SK-N-SH (cell line): ENCODE data around the gene TRPM3. TPM values are rescaled to one million over a fixed set of nuclear protein-coding genes. Genes with fewer than 3 reads are reported as not detected.

Source experiments
- CTCF ChIA-PET: fragments of 300-600, 350-600 bp; formaldehyde crosslinking; extraction: SDS; loops from one replicate; lab custom pipeline; 2021; lab: Yijun Ruan, JAX
- POLR2A ChIA-PET: fragments of 350-600 bp; sonication (Branson Sonifier 250); formaldehyde crosslinking; extraction: SDS; loops from one replicate; lab custom pipeline; 2020; ENCODE audit warnings: antibody characterized with exemption, inconsistent platforms; lab: Yijun Ruan, JAX
- DNase-seq: peaks from one replicate; pipeline ENCODE4 v3.0.0; 2012
- H2AFZ ChIP-seq: fragments of 200-600 bp; sonication (generic); 2 replicates; pipeline ENCODE4 v1.8.1; 2016; ENCODE audit warnings: antibody characterized with exemption, mild to moderate bottlenecking, low read depth
- H3F3A ChIP-seq: fragments of 200-600 bp; sonication (generic); replicated peaks from 2 replicates; pipeline ENCODE3; 2016; ENCODE audit warnings: antibody characterized with exemption, mild to moderate bottlenecking; ENCODE audit not compliant: insufficient read depth
- H3K27ac ChIP-seq, 2 experiments: fragments of 200-500 bp in 1 of 2; fragments of 200-600 bp in 1 of 2; sonication (Bioruptor generic) in 1 of 2; sonication (generic), shearing (Covaris generic) in 1 of 2; 2 replicates each; pipeline versions ENCODE4 v1.5.1 to v1.6.1; 2014 to 2016; ENCODE audit warnings: low read depth in 2 of 2, inconsistent platforms in 1 of 2, low read length in 1 of 2, mild to moderate bottlenecking in 1 of 2, mixed read lengths in 1 of 2
- H3K27me3 ChIP-seq: fragments of 200-600 bp; sonication (generic), shearing (Covaris generic); 2 replicates; pipeline ENCODE4 v1.6.1; 2016; ENCODE audit warnings: mixed run types; ENCODE audit not compliant: insufficient read depth
- H3K36me3 ChIP-seq, 2 experiments: fragments of 200-500 bp in 1 of 2; fragments of 200-600 bp in 1 of 2; sonication (Bioruptor generic) in 1 of 2; sonication (generic) in 1 of 2; replicated peaks in 1 of 2; 2 replicates each; pipeline versions ENCODE3 to v1.5.1; 2014 to 2016; ENCODE audit warnings: low read length in 1 of 2, mild to moderate bottlenecking in 1 of 2; ENCODE audit not compliant: insufficient read depth in 2 of 2, control insufficient read depth in 1 of 2
- H3K4me1 ChIP-seq, 2 experiments: fragments of 200-500 bp in 1 of 2; fragments of 200-600 bp in 1 of 2; sonication (Bioruptor generic) in 1 of 2; sonication (generic), shearing (Covaris generic) in 1 of 2; 2 replicates each; pipeline versions ENCODE4 v1.5.1 to v1.6.1; 2014 to 2016; ENCODE audit warnings: low read depth in 1 of 2, low read length in 1 of 2, mixed run types in 1 of 2; ENCODE audit not compliant: insufficient read depth in 2 of 2, control insufficient read depth in 1 of 2
- H3K4me2 ChIP-seq: fragments of 200-600 bp; sonication (generic), shearing (Covaris generic); 2 replicates; pipeline ENCODE4 v1.6.1; 2017; ENCODE audit warnings: mixed run types
- H3K4me3 ChIP-seq, 2 experiments: fragments of 200-500 bp in 1 of 2; fragments of 200-600 bp in 1 of 2; sonication (Bioruptor generic) in 1 of 2; sonication (generic), shearing (Covaris generic) in 1 of 2; 2 replicates each; pipeline versions ENCODE4 v1.5.1 to v1.8.1; 2014 to 2016; ENCODE audit warnings: low read depth in 2 of 2, inconsistent platforms in 1 of 2, low read length in 1 of 2, mild to moderate bottlenecking in 1 of 2, mixed read lengths in 1 of 2, moderate library complexity in 1 of 2
- H3K79me2 ChIP-seq: fragments of 200-600 bp; sonication (generic); 2 replicates; pipeline ENCODE4 v1.8.1; 2017; ENCODE audit warnings: mild to moderate bottlenecking; ENCODE audit not compliant: insufficient read depth
- H3K9ac ChIP-seq: fragments of 200-600 bp; sonication (generic); 2 replicates; pipeline ENCODE4 v1.6.1; 2017; ENCODE audit warnings: mixed run types
- H3K9me2 ChIP-seq: fragments of 200-600 bp; sonication (generic); 2 replicates; pipeline ENCODE4 v1.6.1; 2017; ENCODE audit warnings: mixed run types
- H3K9me3 ChIP-seq: fragments of 200-600 bp; sonication (generic); 2 replicates; pipeline ENCODE4 v1.6.1; 2017; ENCODE audit warnings: mixed run types, mild to moderate bottlenecking, moderate library complexity
- H4K20me1 ChIP-seq: fragments of 200-600 bp; sonication (generic); 2 replicates; pipeline ENCODE4 v1.6.1; 2017; ENCODE audit warnings: mild to moderate bottlenecking, mixed run types; ENCODE audit not compliant: insufficient read depth
- CHD2 ChIP-seq: fragments of 150-350 bp; IDR thresholded peaks from 2 replicates; pipeline ENCODE4 v1.6.1; 2018; ENCODE audit warnings: low read length; ENCODE audit not compliant: partially characterized antibody
- CTCF ChIP-seq: fragments of 200-600 bp; sonication (generic); IDR thresholded peaks from 2 replicates; pipeline ENCODE4 v1.6.1; 2017; ENCODE audit warnings: antibody characterized with exemption, mild to moderate bottlenecking, moderate library complexity
- EP300 ChIP-seq, 2 experiments: IDR thresholded peaks; 2 replicates each; pipeline versions ENCODE4 v1.4.0 to v1.6.1; 2012; ENCODE audit warnings: borderline replicate concordance in 1 of 2, low read depth in 1 of 2, low read length in 1 of 2
- EZH2phosphoT487 ChIP-seq: fragments of 200-600 bp; sonication (generic); IDR thresholded peaks from 2 replicates; pipeline ENCODE4 v1.6.1; 2017; ENCODE audit warnings: low read depth, mixed run types, mild to moderate bottlenecking, antibody characterized with exemption, moderate library complexity, borderline replicate concordance
- GABPA ChIP-seq: IDR thresholded peaks from 2 replicates; pipeline ENCODE4 v1.4.0; 2012; ENCODE audit warnings: low read depth, mild to moderate bottlenecking
- GATA2 ChIP-seq: sonication (generic); formaldehyde crosslinking; IDR thresholded peaks from 2 replicates; pipeline ENCODE4 v1.5.0; 2020; ENCODE audit warnings: mild to moderate bottlenecking, missing genetic modification reagents
- JUND ChIP-seq: IDR thresholded peaks from 2 replicates; pipeline ENCODE4 v1.4.0; 2012
- NFIC ChIP-seq: IDR thresholded peaks from 2 replicates; pipeline ENCODE4 v1.4.0; 2012; ENCODE audit warnings: borderline replicate concordance
- NRF1 ChIP-seq: IDR thresholded peaks from 2 replicates; pipeline ENCODE4 v1.6.1; 2012; ENCODE audit warnings: low read depth, mild to moderate bottlenecking, low read length
- POLR2AphosphoS5 ChIP-seq: IDR thresholded peaks from 2 replicates; pipeline ENCODE4 v1.6.1; 2012; ENCODE audit warnings: low read depth, low read length
- RAD21 ChIP-seq: IDR thresholded peaks from 2 replicates; pipeline ENCODE4 v1.6.1; 2012; ENCODE audit warnings: mild to moderate bottlenecking, low read length
- RFX5 ChIP-seq: IDR thresholded peaks from 2 replicates; pipeline ENCODE4 v1.6.1; 2012; ENCODE audit warnings: mild to moderate bottlenecking, improper control_type of control experiment, low read length
- TCF12 ChIP-seq: IDR thresholded peaks from 2 replicates; pipeline ENCODE4 v1.4.0; 2012
- TEAD4 ChIP-seq: IDR thresholded peaks from 2 replicates; pipeline ENCODE4 v1.4.0; 2012; ENCODE audit warnings: mild to moderate bottlenecking, borderline replicate concordance; ENCODE audit not compliant: insufficient read depth
- USF2 ChIP-seq: fragments of 150-350 bp; IDR thresholded peaks from 2 replicates; pipeline ENCODE4 v1.6.1; 2017; ENCODE audit warnings: antibody characterized with exemption, low read length, low read depth, borderline replicate concordance
- YY1 ChIP-seq: IDR thresholded peaks from 2 replicates; pipeline ENCODE4 v1.4.0; 2012; ENCODE audit warnings: low read depth, mild to moderate bottlenecking
- ZBTB33 ChIP-seq: IDR thresholded peaks from 2 replicates; pipeline ENCODE4 v1.4.0; 2012; ENCODE audit warnings: low read depth, borderline replicate concordance
- WGBS: methylation state at CpG from one replicate; pipeline ENCODE4 v1.1.6; 2017; ENCODE audit warnings: low lambda C conversion rate; 5-methylcytosine and 5-hydroxymethylcytosine counted together
- polyA plus RNA-seq, 3 experiments: library from polyadenylated mRNA; depleted of rRNA; stranded (reverse); fragments of >200 nt; gene quantifications; 2 replicates each; pipeline ENCODE4 v1.2.3, GENCODE V29; 2012

The TRPM3 gene
- polyA plus RNA-seq, 1 of the 3 experiments (the other 2 are of a cell fraction): not detected

GRCh38 chr9:70573308-70573707 lies 548.1 kb downstream of the TRPM3 start:
- Histone ChIP-seq H3K27me3 (no peaks in the 10 kb centered on the region), H3K9me3 (no peaks in the 10 kb centered on the region), H3K4me3 (no peak overlapping the region), H3K9ac (no peak overlapping the region), H3K36me3 (no peaks in the 10 kb centered on the region), H3K9me2 (no peaks in the 10 kb centered on the region)
- no peak for DNase-seq
- no peak for TF ChIP-seq CTCF
- no peak for TF ChIP-seq NRF1
- TF ChIP-seq ZBTB33: no peak
- TF ChIP-seq YY1: no peak
- TF ChIP-seq TEAD4: no peak
- no peak for TF ChIP-seq JUND
- no peak for TF ChIP-seq TCF12
- TF ChIP-seq CHD2: no peak
- no peak for TF ChIP-seq RFX5
- TF ChIP-seq GATA2 (CRISPR knock-in tag): no peak
- no peak for TF ChIP-seq EP300 (IDR thresholded peaks at IDR 0.05; ENCODE audit: borderline replicate concordance in 1 of 2, low read depth in 1 of 2, low read length in 1 of 2)
- TF ChIP-seq EZH2phosphoT487: no peak
- no peak for TF ChIP-seq GABPA
- TF ChIP-seq, all 33 proteins: peak for 0
- H4K20me1 ChIP-seq: no peaks in the 10 kb centered on the region
- no peak overlapping the region for H2AFZ ChIP-seq
- no peaks in the 10 kb centered on the region for H3K79me2 ChIP-seq
- H3K4me1 ChIP-seq: peaks cover 0 to 14% of the 10 kb centered on the region in 2 experiments; a peak in 2 of 4 replicates
- POLR2A ChIA-PET: no interaction called here
- no peak overlapping the region for H3K4me2 ChIP-seq
- no peak overlapping the region for H3K27ac ChIP-seq
- CTCF ChIA-PET: interaction anchor here (1.2 to 1.6 kb wide), 2 partner anchors 20 to 29 kb away, joined by 4 to 9 read pairs; no protein-coding TSS in a partner anchor
- peaks cover 14% of the 10 kb centered on the region for H3F3A ChIP-seq

GRCh38 chr9:70571258-70571657 lies 550.2 kb downstream of the TRPM3 start:
- no peak for TF ChIP-seq RAD21
- TF ChIP-seq USF2: no peak
- no peak for TF ChIP-seq NFIC
- TF ChIP-seq POLR2AphosphoS5: no peak
- no peak for TF ChIP-seq EP300 (IDR thresholded peaks at IDR 0.05; ENCODE audit: borderline replicate concordance in 1 of 2, low read depth in 1 of 2, low read length in 1 of 2)
- no peaks in the 10 kb centered on the region for H3K9me3 ChIP-seq
- no peak overlapping the region for H3K9ac ChIP-seq
- DNase-seq: no peak
- no peaks in the 10 kb centered on the region for H3K27me3 ChIP-seq
- WGBS: 88% methylated on average over 5 of the region's 5 CpGs
- H3K4me1 ChIP-seq: peaks cover 0 to 8% of the 10 kb centered on the region in 2 experiments; a peak in 2 of 4 replicates
- H3K36me3 ChIP-seq: no peaks in the 10 kb centered on the region
- H2AFZ ChIP-seq: no peak overlapping the region
- H3K79me2 ChIP-seq: no peaks in the 10 kb centered on the region
- no peaks in the 10 kb centered on the region for H3K9me2 ChIP-seq
- ChIA-PET POLR2A (no interaction called here), CTCF (interaction anchor here (1.1 kb wide), 1 partner anchor 87 kb away, joined by 4 read pairs; no protein-coding TSS in a partner anchor)
- no peak overlapping the region for H3K27ac ChIP-seq
- H3F3A ChIP-seq: peaks cover 10% of the 10 kb centered on the region
- no peaks in the 10 kb centered on the region for H4K20me1 ChIP-seq
- no peak overlapping the region for H3K4me3 ChIP-seq
- H3K4me2 ChIP-seq: no peak overlapping the region
